ENCODE results near the gene CD2BP2. TPM values are rescaled to one million over a fixed set of nuclear protein-coding genes. Genes with fewer than 3 reads are reported as not detected.

The CD2BP2 gene
- total and polyA plus RNA-seq, 2 of the 13 experiments (the other 11 are each of a cell fraction or from before 2014, with no cell fraction given): 24.9 to 54.6 TPM

DNA sequence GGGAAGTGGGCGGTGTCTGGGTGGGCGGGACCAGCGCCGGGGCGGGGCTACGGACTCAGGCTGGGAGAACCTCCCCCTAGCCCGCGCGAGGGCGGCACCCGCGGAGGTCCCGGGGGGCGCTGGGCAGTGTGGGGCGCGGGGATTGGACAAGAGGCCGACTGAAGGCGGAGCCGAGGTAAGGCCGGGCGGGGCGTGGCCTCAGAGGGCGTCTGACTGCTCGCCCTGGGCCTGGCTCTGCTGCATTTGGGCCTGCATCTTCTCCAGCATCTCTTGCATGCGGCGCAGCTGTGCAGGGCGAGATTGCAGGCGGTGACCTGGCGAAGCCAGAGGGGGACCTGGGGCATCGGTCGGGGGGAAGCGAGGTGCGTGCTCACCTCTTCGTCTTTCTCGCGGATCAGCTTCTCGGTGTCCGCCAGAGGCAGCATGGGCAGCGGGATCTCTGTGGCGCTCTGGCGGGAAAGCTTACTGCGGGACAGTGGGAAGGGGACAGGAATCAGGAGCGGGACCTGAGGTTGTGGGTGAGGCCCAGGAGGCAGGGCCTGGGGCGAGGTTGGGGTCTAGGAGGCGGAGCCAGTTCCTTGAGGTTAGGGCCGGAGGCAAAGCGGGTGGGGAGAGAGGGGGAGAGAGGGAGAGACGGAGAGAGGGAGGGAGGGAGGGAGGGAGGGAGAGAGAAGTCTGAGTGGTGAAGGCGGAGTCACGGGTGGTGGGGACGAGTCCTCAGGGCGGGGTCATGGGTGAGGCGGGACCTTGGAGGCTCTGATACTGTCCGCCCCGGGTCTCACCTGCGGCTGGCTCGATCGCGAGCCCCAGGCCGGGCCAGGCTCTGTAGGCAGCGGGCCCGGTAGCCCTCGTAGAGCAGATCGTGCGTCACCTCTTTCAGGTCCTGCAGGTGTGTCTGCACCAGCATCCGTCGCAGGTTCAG lies 23.4 kb upstream of the CD2BP2 start (continued):
- TF ChIP-seq SOX13 (IDR thresholded peaks at IDR 0.05): 0 out of 2 replicates have a peak, but pooled peaks have one; percentile 34
- 0 out of 4 replicates have a peak, but pooled peaks of 1 of the 2 experiments have one; percentile 22 for TF ChIP-seq SOX13 (CRISPR knock-in tag; conservative IDR thresholded peaks at IDR 0.05 in 1 of 2, IDR thresholded peaks at IDR 0.05 in 1 of 2)
- TF ChIP-seq KLF6 (CRISPR knock-in tag; IDR thresholded peaks at IDR 0.05): peak; percentile 66; the same call in 1 of the 2 replicates
- TF ChIP-seq TEAD2 (CRISPR knock-in tag; IDR thresholded peaks at IDR 0.05): no peak; the same call in 1 of the 2 replicates
- TF ChIP-seq ZSCAN29 (CRISPR knock-in tag; conservative IDR thresholded peaks at IDR 0.05): peak; percentile 72; the same call in 1 of the 2 replicates
- TF ChIP-seq KLF9 (CRISPR knock-in tag; IDR thresholded peaks at IDR 0.05; ENCODE audit: low read depth): 0 out of 2 replicates have a peak, but pooled peaks have one; percentile 79
- TF ChIP-seq ZNF251 (CRISPR knock-in tag; IDR thresholded peaks at IDR 0.05): peak; percentile 93; the same call in 1 of the 2 replicates
- peak; percentile 25 for TF ChIP-seq TEAD3 (CRISPR knock-in tag; optimal IDR thresholded peaks at IDR 0.05; ENCODE audit: borderline replicate concordance)
- TF ChIP-seq STAT5B (CRISPR knock-in tag; IDR thresholded peaks at IDR 0.05): peak; percentile 80
- TF ChIP-seq NBN (conservative IDR thresholded peaks at IDR 0.05): no peak
- TF ChIP-seq SMYD3 (CRISPR knock-in tag; IDR thresholded peaks at IDR 0.05): no peak
- peak; percentile 92; the same call in 1 of the 2 replicates for TF ChIP-seq ZNF577 (CRISPR knock-in tag; IDR thresholded peaks at IDR 0.05; ENCODE audit: borderline replicate concordance, low read depth)
- TF ChIP-seq, protein P1, sequence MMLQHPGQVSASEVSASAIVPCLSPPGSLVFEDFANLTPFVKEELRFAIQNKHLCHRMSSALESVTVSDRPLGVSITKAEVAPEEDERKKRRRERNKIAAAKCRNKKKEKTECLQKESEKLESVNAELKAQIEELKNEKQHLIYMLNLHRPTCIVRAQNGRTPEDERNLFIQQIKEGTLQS (CRISPR knock-in tag; IDR thresholded peaks at IDR 0.05): peak; percentile 47; the same call in 1 of the 2 replicates
- peak; percentile 46; the same call in 1 of the 2 replicates for TF ChIP-seq RARA (CRISPR knock-in tag; IDR thresholded peaks at IDR 0.05)
- TF ChIP-seq, protein P2, sequence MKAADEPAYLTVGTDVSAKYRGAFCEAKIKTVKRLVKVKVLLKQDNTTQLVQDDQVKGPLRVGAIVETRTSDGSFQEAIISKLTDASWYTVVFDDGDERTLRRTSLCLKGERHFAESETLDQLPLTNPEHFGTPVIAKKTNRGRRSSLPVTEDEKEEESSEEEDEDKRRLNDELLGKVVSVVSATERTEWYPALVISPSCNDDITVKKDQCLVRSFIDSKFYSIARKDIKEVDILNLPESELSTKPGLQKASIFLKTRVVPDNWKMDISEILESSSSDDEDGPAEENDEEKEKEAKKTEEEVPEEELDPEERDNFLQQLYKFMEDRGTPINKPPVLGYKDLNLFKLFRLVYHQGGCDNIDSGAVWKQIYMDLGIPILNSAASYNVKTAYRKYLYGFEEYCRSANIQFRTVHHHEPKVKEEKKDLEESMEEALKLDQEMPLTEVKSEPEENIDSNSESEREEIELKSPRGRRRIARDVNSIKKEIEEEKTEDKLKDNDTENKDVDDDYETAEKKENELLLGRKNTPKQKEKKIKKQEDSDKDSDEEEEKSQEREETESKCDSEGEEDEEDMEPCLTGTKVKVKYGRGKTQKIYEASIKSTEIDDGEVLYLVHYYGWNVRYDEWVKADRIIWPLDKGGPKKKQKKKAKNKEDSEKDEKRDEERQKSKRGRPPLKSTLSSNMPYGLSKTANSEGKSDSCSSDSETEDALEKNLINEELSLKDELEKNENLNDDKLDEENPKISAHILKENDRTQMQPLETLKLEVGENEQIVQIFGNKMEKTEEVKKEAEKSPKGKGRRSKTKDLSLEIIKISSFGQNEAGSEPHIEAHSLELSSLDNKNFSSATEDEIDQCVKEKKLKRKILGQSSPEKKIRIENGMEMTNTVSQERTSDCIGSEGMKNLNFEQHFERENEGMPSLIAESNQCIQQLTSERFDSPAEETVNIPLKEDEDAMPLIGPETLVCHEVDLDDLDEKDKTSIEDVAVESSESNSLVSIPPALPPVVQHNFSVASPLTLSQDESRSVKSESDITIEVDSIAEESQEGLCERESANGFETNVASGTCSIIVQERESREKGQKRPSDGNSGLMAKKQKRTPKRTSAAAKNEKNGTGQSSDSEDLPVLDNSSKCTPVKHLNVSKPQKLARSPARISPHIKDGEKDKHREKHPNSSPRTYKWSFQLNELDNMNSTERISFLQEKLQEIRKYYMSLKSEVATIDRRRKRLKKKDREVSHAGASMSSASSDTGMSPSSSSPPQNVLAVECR (CRISPR knock-in tag; IDR thresholded peaks at IDR 0.05; ENCODE audit: borderline replicate concordance): peak; percentile 88
- TF ChIP-seq POLR2G (IDR thresholded peaks at IDR 0.05; ENCODE audit: low read depth, low read length): peak; percentile 45; the same call in 1 of the 2 replicates
- TF ChIP-seq TAF15 (IDR thresholded peaks at IDR 0.05; ENCODE audit: low read depth, low read length, poor library complexity, severe bottlenecking): peak; percentile 60
- TF ChIP-seq ESRRA (CRISPR knock-in tag; IDR thresholded peaks at IDR 0.05; ENCODE audit: low read depth): peak; percentile 30
- peak; percentile 65 for TF ChIP-seq HIVEP1 (CRISPR knock-in tag; IDR thresholded peaks at IDR 0.05)
